HCT116 (cell line): ENCODE measurements around the gene GNG7. TPM values are rescaled to one million over a fixed set of nuclear protein-coding genes. Genes with fewer than 3 reads are reported as not detected.

Experiments used
- ATAC-seq: fragments of 200-7000 bp; cut with Tn5 transposase; 2 replicates; pipeline ENCODE4 v1.9.1; 2020; ENCODE audit warnings: mild to moderate bottlenecking, moderate library complexity
- BruUV-seq: library from RNA; stranded (reverse); fragments of 400-500 nt; replicated peaks from 2 replicates; lab custom pipeline; 2021; lab: Mats Ljungman, UMichigan
- CTCF ChIA-PET: fragments of 300-600 bp; sonication (Branson Sonifier 250); formaldehyde crosslinking; loops from one replicate; lab custom pipeline; 2021; ENCODE audit warnings: antibody characterized with exemption; lab: Charles Lee
- POLR2A ChIA-PET: fragments of 300-600, 350-600 bp; sonication (Branson Sonifier 250); formaldehyde crosslinking; loops from one replicate; lab custom pipeline; 2021; ENCODE audit warnings: antibody characterized with exemption; lab: Charles Lee
- RAD21 ChIA-PET, 2 experiments: fragments of 300-600 bp; sonication (Branson Sonifier 250); formaldehyde crosslinking; loops; one replicate each; lab custom pipeline; 2023; ENCODE audit warnings: low total read pairs in 2 of 2; ENCODE audit not compliant: uncharacterized antibody in 2 of 2, unreplicated experiment in 2 of 2, low non-redundant PET in 1 of 2; lab: Charles Lee
- DNase-seq: peaks from one replicate; pipeline ENCODE4 v3.0.0-alpha.2; 2010; ENCODE audit warnings: low read depth, low spot score
- H2AFZ ChIP-seq: fragments of 200-600 bp; shearing (Covaris generic), sonication (generic); 2 replicates; pipeline ENCODE4 v1.6.1; 2017; ENCODE audit warnings: low read depth, mixed run types, mixed read lengths, antibody characterized with exemption, low read length; ENCODE audit not compliant: poor library complexity, severe bottlenecking
- H3K27ac ChIP-seq: 2 replicates; pipeline ENCODE4 v1.5.1; 2012; ENCODE audit warnings: low read depth, low read length
- H3K27me3 ChIP-seq: fragments of 200-600 bp; sonication (generic); 2 replicates; pipeline ENCODE4 v1.6.1; 2016; ENCODE audit warnings: mixed run types, low read length, mixed read lengths; ENCODE audit not compliant: insufficient read depth
- H3K36me3 ChIP-seq, 2 experiments: fragments of 200-500 bp in 1 of 2; fragments of 200-600 bp in 1 of 2; sonication (Bioruptor generic) in 1 of 2; sonication (generic) in 1 of 2; 2 replicates each; pipeline versions ENCODE4 v1.5.1 to v1.6.1; 2014 to 2016; ENCODE audit warnings: low read length in 2 of 2, inconsistent platforms in 1 of 2, mixed read lengths in 1 of 2, mixed run types in 1 of 2; ENCODE audit not compliant: insufficient read depth in 2 of 2, control insufficient read depth in 1 of 2
- H3K4me1 ChIP-seq, 2 experiments: fragments of 200-600 bp in 1 of 2; sonication (generic) in 1 of 2; 2 replicates each; pipeline versions ENCODE4 v1.5.1 to v1.6.1; 2012 to 2017; ENCODE audit warnings: low read length in 2 of 2, inconsistent platforms in 1 of 2, mild to moderate bottlenecking in 1 of 2, mixed read lengths in 1 of 2, mixed run types in 1 of 2, moderate library complexity in 1 of 2; ENCODE audit not compliant: insufficient read depth in 2 of 2, control insufficient read depth in 1 of 2
- H3K4me2 ChIP-seq: fragments of 200-600 bp; sonication (generic); 2 replicates; pipeline ENCODE4 v1.6.1; 2017; ENCODE audit warnings: mixed run types, low read length, mixed read lengths
- H3K4me3 ChIP-seq, 2 experiments: fragments of 200-600 bp in 1 of 2; sonication (generic) in 1 of 2; replicated peaks in 1 of 2; 2 replicates each; pipeline ENCODE4 v1.5.1; 2011 to 2016; ENCODE audit warnings: low read length in 2 of 2, control low read depth in 1 of 2, low read depth in 1 of 2, mild to moderate bottlenecking in 1 of 2, mixed read lengths in 1 of 2, mixed run types in 1 of 2
- H3K79me2 ChIP-seq: fragments of 200-600 bp; sonication (generic); 2 replicates; pipeline ENCODE4 v1.6.1; 2017; ENCODE audit warnings: mild to moderate bottlenecking, mixed run types, low read length, moderate library complexity, mixed read lengths; ENCODE audit not compliant: insufficient read depth
- H3K9ac ChIP-seq: fragments of 200-600 bp; sonication (generic); 2 replicates; pipeline ENCODE4 v1.6.1; 2016; ENCODE audit warnings: low read length, mixed read lengths
- H3K9me2 ChIP-seq: fragments of 200-600 bp; sonication (generic), shearing (Covaris generic); 2 replicates; pipeline ENCODE4 v1.6.1; 2017; ENCODE audit warnings: mixed run types, mild to moderate bottlenecking, moderate library complexity; ENCODE audit not compliant: insufficient read depth
- H3K9me3 ChIP-seq, 2 experiments: fragments of 200-500 bp in 1 of 2; fragments of 200-600 bp in 1 of 2; sonication (Bioruptor generic) in 1 of 2; sonication (generic) in 1 of 2; 2 replicates each; pipeline ENCODE4 v1.6.1; 2014 to 2017; ENCODE audit warnings: low read length in 2 of 2, mixed read lengths in 2 of 2, inconsistent platforms in 1 of 2, low read depth in 1 of 2, mild to moderate bottlenecking in 1 of 2, mixed run types in 1 of 2, moderate library complexity in 1 of 2; ENCODE audit not compliant: control insufficient read depth in 1 of 2, insufficient read depth in 1 of 2
- H4K20me1 ChIP-seq: fragments of 200-600 bp; sonication (generic), shearing (Covaris generic); 2 replicates; pipeline ENCODE4 v1.6.1; 2017; ENCODE audit warnings: mixed run types, mild to moderate bottlenecking, moderate library complexity; ENCODE audit not compliant: insufficient read depth
- CBX3 ChIP-seq: IDR thresholded peaks from 2 replicates; pipeline ENCODE4 v1.6.1; 2012; ENCODE audit warnings: low read depth
- ELF1 ChIP-seq: IDR thresholded peaks from 2 replicates; pipeline ENCODE4 v1.6.1; 2012; ENCODE audit warnings: low read depth, borderline replicate concordance
- JUND ChIP-seq: IDR thresholded peaks from 2 replicates; pipeline ENCODE4 v1.6.1; 2012
- POLR2A ChIP-seq: IDR thresholded peaks from 2 replicates; pipeline ENCODE4 v1.7.0; 2011; ENCODE audit warnings: borderline replicate concordance; ENCODE audit not compliant: insufficient read depth, insufficient read length; ENCODE audit errors: extremely low read depth
- SP1 ChIP-seq: IDR thresholded peaks from 2 replicates; pipeline ENCODE4 v1.6.1; 2012; ENCODE audit warnings: low read depth
- YY1 ChIP-seq: IDR thresholded peaks from 2 replicates; pipeline ENCODE4 v1.6.1; 2011; ENCODE audit warnings: low read length, low read depth, moderate library complexity, mild to moderate bottlenecking; ENCODE audit not compliant: insufficient replicate concordance; ENCODE audit errors: extremely low read depth
- intact Hi-C: fragments of 100-400 bp; cut with micrococcal nuclease; formaldehyde crosslinking; loops from 2 replicates; pipeline ENCODE4 v1.10.0; 2022
- total RNA-seq: library from RNA; stranded (reverse); gene quantifications from one replicate; pipeline ENCODE4 v1.2.1, GENCODE V29; 2021; ENCODE audit not compliant: unreplicated experiment
- TF ChIP-seq, protein P1 (sequence below), 3 experiments: fragments of 200-600 bp in 1 of 3; sonication (generic) in 1 of 3; IDR thresholded peaks in 2 of 3; conservative IDR thresholded peaks in 1 of 3; 2 replicates each; pipeline ENCODE4 v1.5.1; 2012 to 2017; ENCODE audit warnings: low read depth in 2 of 3, low read length in 2 of 3, antibody characterized with exemption in 1 of 3, borderline replicate concordance in 1 of 3, control low read depth in 1 of 3, mild to moderate bottlenecking in 1 of 3, mixed read lengths in 1 of 3, mixed run types in 1 of 3, moderate library complexity in 1 of 3; ENCODE audit not compliant: insufficient read depth in 1 of 3
- TF ChIP-seq, protein P2 (sequence below): IDR thresholded peaks from 2 replicates; pipeline ENCODE4 v1.6.1; 2011; ENCODE audit warnings: mild to moderate bottlenecking, low read length, moderate library complexity; ENCODE audit not compliant: insufficient replicate concordance; ENCODE audit errors: extremely low read depth
- TF ChIP-seq, protein P3 (sequence below): IDR thresholded peaks from 2 replicates; pipeline ENCODE4 v1.6.1; 2012
- TF ChIP-seq, protein P4 (sequence below): IDR thresholded peaks from 2 replicates; pipeline ENCODE4 v1.6.1; 2012; ENCODE audit warnings: low read depth

Gene GNG7
- total RNA-seq, 1 experiment from 2014 or later = 11.3 TPM

DNA sequence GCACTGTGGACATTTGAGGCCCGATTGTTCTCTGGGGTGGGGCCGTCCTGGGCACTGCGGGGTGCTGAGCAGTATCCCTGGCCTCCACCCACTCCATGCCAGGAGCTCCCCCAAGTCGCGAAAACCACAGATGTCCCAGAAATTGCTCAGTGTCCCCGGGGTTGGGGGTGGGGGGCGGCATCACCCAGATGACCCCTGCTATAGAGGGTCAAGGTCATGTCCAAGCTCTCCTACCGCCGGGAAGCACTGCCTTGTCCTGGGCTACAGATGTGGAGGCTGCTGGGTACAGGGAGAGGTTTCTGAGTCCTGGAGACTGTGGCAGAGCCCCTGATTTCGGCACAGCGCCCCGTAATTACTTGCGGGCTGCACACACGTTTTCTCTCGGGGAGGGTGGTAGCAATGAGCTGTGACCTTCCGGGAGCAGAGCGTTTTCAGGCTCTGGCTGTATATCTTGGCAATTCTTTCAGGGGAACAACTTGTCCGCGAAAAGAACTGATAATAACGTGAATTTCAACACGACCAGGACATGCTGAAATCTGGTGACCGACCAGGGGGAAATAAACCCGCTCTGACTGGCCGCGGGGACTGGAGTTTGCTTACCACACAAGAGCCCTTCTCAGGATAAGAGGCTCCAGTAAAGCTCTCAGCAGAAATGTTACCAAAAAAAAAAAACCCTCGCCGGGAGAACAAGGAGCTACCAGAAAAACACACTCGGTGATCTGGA lies 68.1 kb downstream of the GNG7 start:
- no peak for DNase-seq
- CTCF ChIA-PET = interaction anchor here (1.4 kb wide), 1 partner anchor 20 kb away, joined by 5 read pairs; no protein-coding TSS in a partner anchor
- no TSS peak for BruUV-seq
- Histone ChIP-seq H3K9me2 (no peaks in the 10 kb centered on the region), H3K27ac (no peak overlapping the region), H3K27me3 (no peaks in the 10 kb centered on the region), H2AFZ (no peak overlapping the region), H3K9me3 (peaks cover 0 to 20% of the 10 kb centered on the region in 2 experiments; a peak in 1 of 4 replicates), H3K4me2 (no peak overlapping the region), H3K79me2 (no peaks in the 10 kb centered on the region), H3K36me3 (no peaks in the 10 kb centered on the region), H3K4me1 (peaks cover 5 to 14% of the 10 kb centered on the region in 2 experiments; a peak in 2 of 4 replicates), H3K9ac (no peak overlapping the region), H3K4me3 (no peak overlapping the region), H4K20me1 (no peaks in the 10 kb centered on the region)
- RAD21 ChIA-PET = no interaction called here
- no peak for ATAC-seq
- intact Hi-C loops = no loop called here
- POLR2A ChIA-PET = interaction anchor here (1.9 kb wide), 1 partner anchor 158 kb away, joined by 7 read pairs; the partner anchor contains the start of gene GADD45B
- TF ChIP-seq JUND (no peak), YY1 (no peak)

DNA sequence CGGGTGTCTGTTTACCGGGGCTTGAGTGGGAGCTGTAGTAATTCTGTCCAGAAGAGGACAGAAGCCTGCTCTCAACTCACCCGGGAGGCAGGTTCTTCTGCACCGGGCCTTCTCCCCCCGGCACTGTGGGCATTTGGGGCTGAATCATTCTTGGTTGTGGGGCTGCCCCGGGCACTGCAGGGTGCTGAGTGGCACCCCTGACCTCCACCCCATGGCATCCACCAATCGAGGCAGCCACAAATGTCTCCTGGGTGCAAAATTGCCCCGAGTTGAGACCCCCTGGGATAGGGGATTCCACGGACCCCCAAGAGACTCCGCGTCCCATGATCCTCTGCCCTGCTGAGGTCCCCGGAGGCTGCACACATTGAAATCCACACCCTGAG lies 68.8 kb downstream of the GNG7 start:
- no peak for DNase-seq
- H3K9me3 ChIP-seq = peaks cover 0 to 24% of the 10 kb centered on the region in 2 experiments; a peak in 1 of 4 replicates
- no peaks in the 10 kb centered on the region for H3K36me3 ChIP-seq
- H3K9ac ChIP-seq = no peak overlapping the region
- H3K4me1 ChIP-seq = peaks cover 3 to 11% of the 10 kb centered on the region in 2 experiments; a peak in 2 of 4 replicates
- no peaks in the 10 kb centered on the region for H3K79me2 ChIP-seq
- ChIA-PET POLR2A (interaction anchor here (1.9 kb wide), 1 partner anchor 158 kb away, joined by 7 read pairs; the partner anchor contains the start of gene GADD45B), RAD21 (no interaction called here), CTCF (no interaction called here)
- no peak overlapping the region for H3K4me2 ChIP-seq
- BruUV-seq = no TSS peak
- no peak overlapping the region for H3K4me3 ChIP-seq
- H2AFZ ChIP-seq = no peak overlapping the region
- TF ChIP-seq SP1 (no peak), ELF1 (no peak), CBX3 (no peak), POLR2A (no peak)
- TF ChIP-seq, protein P1, sequence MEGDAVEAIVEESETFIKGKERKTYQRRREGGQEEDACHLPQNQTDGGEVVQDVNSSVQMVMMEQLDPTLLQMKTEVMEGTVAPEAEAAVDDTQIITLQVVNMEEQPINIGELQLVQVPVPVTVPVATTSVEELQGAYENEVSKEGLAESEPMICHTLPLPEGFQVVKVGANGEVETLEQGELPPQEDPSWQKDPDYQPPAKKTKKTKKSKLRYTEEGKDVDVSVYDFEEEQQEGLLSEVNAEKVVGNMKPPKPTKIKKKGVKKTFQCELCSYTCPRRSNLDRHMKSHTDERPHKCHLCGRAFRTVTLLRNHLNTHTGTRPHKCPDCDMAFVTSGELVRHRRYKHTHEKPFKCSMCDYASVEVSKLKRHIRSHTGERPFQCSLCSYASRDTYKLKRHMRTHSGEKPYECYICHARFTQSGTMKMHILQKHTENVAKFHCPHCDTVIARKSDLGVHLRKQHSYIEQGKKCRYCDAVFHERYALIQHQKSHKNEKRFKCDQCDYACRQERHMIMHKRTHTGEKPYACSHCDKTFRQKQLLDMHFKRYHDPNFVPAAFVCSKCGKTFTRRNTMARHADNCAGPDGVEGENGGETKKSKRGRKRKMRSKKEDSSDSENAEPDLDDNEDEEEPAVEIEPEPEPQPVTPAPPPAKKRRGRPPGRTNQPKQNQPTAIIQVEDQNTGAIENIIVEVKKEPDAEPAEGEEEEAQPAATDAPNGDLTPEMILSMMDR (IDR thresholded peaks at IDR 0.05 in 2 of 3, conservative IDR thresholded peaks at IDR 0.05 in 1 of 3; ENCODE audit: borderline replicate concordance in 1 of 3, insufficient read depth in 1 of 3, low read depth in 2 of 3, low read length in 2 of 3) = no peak
- TF ChIP-seq, protein P2, sequence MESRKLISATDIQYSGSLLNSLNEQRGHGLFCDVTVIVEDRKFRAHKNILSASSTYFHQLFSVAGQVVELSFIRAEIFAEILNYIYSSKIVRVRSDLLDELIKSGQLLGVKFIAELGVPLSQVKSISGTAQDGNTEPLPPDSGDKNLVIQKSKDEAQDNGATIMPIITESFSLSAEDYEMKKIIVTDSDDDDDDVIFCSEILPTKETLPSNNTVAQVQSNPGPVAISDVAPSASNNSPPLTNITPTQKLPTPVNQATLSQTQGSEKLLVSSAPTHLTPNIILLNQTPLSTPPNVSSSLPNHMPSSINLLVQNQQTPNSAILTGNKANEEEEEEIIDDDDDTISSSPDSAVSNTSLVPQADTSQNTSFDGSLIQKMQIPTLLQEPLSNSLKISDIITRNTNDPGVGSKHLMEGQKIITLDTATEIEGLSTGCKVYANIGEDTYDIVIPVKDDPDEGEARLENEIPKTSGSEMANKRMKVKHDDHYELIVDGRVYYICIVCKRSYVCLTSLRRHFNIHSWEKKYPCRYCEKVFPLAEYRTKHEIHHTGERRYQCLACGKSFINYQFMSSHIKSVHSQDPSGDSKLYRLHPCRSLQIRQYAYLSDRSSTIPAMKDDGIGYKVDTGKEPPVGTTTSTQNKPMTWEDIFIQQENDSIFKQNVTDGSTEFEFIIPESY = no peak
- TF ChIP-seq, protein P3, sequence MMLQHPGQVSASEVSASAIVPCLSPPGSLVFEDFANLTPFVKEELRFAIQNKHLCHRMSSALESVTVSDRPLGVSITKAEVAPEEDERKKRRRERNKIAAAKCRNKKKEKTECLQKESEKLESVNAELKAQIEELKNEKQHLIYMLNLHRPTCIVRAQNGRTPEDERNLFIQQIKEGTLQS = no peak
- TF ChIP-seq, protein P4, sequence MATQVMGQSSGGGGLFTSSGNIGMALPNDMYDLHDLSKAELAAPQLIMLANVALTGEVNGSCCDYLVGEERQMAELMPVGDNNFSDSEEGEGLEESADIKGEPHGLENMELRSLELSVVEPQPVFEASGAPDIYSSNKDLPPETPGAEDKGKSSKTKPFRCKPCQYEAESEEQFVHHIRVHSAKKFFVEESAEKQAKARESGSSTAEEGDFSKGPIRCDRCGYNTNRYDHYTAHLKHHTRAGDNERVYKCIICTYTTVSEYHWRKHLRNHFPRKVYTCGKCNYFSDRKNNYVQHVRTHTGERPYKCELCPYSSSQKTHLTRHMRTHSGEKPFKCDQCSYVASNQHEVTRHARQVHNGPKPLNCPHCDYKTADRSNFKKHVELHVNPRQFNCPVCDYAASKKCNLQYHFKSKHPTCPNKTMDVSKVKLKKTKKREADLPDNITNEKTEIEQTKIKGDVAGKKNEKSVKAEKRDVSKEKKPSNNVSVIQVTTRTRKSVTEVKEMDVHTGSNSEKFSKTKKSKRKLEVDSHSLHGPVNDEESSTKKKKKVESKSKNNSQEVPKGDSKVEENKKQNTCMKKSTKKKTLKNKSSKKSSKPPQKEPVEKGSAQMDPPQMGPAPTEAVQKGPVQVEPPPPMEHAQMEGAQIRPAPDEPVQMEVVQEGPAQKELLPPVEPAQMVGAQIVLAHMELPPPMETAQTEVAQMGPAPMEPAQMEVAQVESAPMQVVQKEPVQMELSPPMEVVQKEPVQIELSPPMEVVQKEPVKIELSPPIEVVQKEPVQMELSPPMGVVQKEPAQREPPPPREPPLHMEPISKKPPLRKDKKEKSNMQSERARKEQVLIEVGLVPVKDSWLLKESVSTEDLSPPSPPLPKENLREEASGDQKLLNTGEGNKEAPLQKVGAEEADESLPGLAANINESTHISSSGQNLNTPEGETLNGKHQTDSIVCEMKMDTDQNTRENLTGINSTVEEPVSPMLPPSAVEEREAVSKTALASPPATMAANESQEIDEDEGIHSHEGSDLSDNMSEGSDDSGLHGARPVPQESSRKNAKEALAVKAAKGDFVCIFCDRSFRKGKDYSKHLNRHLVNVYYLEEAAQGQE = no peak
- H3K27me3 ChIP-seq = no peaks in the 10 kb centered on the region
- intact Hi-C loops = no loop called here
- H4K20me1 ChIP-seq = no peaks in the 10 kb centered on the region
- no peaks in the 10 kb centered on the region for H3K9me2 ChIP-seq
- ATAC-seq = no peak
- H3K27ac ChIP-seq = no peak overlapping the region
